Colonic mucosa (tissue), 4 donors: Measurements from ENCODE around the gene METTL22. TPM values are rescaled to one million over a fixed set of nuclear protein-coding genes. Genes with fewer than 3 reads are reported as not detected.
A peak's percentile ranks its signal among the peaks of the same experiment; 100 is the strongest.

Experiments
- DNase-seq: peaks from one replicate; pipeline ENCODE4 v3.0.0-alpha.2; 2020
- H3K27ac ChIP-seq: fragments of 200-600 bp; one replicate; pipeline ENCODE4 v1.8.0; 2021
- H3K27me3 ChIP-seq: fragments of 200-600 bp; one replicate; pipeline ENCODE4 v1.8.0; 2021
- H3K36me3 ChIP-seq: fragments of 200-600 bp; one replicate; pipeline ENCODE4 v1.8.0; 2021
- H3K4me1 ChIP-seq: fragments of 200-600 bp; one replicate; pipeline ENCODE4 v1.8.0; 2021; ENCODE audit warnings: mild to moderate bottlenecking
- H3K4me3 ChIP-seq: fragments of 200-600 bp; one replicate; pipeline ENCODE4 v1.8.0; 2021
- H3K9ac ChIP-seq, 2 donors: one replicate each; pipeline ENCODE4 v1.7.0; 2013; ENCODE audit warnings: control low read depth in 2 of 2, low read depth in 2 of 2, low read length in 2 of 2
- H3K9me3 ChIP-seq: fragments of 200-600 bp; one replicate; pipeline ENCODE4 v1.8.0; 2021
- intact Hi-C: fragments of 100-400 bp; cut with DNase I; formaldehyde crosslinking; loops from one replicate; pipeline ENCODE4 v1.14.1; 2022
- total RNA-seq, 2 donors: library from RNA; stranded (reverse); fragmentation: NEBNext Ultra II Directional in 1 of 2; extraction: Animal tissue kit (Norgen Biotek cat#: 25700) in 1 of 2; gene quantifications; one replicate each; pipeline ENCODE4 v1.2.1, GENCODE V29; 2021
- TF ChIP-seq, protein P1 (sequence below): fragments of 200-600 bp; IDR thresholded peaks from one replicate; pipeline ENCODE4 v1.8.0; 2022; ENCODE audit warnings: antibody characterized with exemption, mild to moderate bottlenecking
- donor health status: healthy.
- donor health status: DM: no; HTN: no; CAD: no.
- donor health status: DM: no; HTN: no; CAD: no.

METTL22 gene
- total RNA-seq, 2 donors from 2014 or later, result 16.1 to 26.8 TPM

DNA sequence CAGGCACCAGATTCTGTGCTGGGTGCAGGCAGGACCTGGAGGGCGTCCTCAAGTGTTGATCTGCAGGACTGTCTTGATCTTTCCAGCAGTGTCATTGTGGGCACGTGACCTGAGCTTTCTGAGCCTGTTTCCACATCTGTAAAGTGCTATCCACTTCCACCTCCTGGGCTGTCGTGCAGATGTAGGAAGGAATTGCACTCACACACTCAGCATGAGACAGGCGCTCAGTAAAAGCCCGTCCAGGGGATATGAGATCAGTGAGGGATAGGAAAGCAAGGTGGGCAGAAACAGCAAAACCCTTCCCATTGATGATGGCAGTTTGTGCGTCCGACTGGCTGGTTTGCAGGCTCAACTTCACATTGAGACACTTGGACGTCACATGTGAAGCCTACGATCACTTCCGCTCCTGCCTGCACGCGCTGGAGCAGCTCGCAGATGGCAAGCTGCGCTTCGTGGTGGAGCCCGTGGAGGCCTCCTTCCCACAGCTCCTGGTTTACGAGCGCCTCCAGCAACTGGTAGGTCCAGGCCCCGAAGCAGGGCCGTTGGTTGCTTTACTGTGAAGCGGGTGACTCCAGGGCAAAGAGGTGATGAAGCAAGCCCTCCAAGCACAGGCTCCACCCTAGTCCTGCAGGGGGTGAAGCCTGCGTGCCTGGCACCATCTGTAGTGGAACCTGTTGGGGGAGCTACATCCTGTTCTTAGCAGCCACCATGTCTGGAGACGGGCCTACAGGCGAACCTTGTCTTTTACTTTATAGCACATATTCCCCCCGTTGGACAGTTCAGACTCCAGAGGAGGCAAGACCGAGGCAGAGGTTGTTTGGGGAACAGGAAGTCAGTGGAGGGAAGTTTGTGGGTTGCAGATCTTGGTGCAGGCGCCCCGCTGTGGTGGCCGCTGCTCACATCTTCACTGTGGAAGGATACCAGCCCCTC lies 23.0 kb downstream of the METTL22 start:
- H3K9ac ChIP-seq, result no peak overlapping the region
- H3K9me3 ChIP-seq, result no peaks in the 10 kb centered on the region
- H3K27ac ChIP-seq, result peak overlapping the region; percentile 22
- intact Hi-C loops, result no loop called here
- H3K27me3 ChIP-seq, result no peaks in the 10 kb centered on the region
- H3K4me1 ChIP-seq, result no peaks in the 10 kb centered on the region
- peaks cover 3% of the 10 kb centered on the region for H3K36me3 ChIP-seq
- DNase-seq, result no peak
- TF ChIP-seq, protein P1, sequence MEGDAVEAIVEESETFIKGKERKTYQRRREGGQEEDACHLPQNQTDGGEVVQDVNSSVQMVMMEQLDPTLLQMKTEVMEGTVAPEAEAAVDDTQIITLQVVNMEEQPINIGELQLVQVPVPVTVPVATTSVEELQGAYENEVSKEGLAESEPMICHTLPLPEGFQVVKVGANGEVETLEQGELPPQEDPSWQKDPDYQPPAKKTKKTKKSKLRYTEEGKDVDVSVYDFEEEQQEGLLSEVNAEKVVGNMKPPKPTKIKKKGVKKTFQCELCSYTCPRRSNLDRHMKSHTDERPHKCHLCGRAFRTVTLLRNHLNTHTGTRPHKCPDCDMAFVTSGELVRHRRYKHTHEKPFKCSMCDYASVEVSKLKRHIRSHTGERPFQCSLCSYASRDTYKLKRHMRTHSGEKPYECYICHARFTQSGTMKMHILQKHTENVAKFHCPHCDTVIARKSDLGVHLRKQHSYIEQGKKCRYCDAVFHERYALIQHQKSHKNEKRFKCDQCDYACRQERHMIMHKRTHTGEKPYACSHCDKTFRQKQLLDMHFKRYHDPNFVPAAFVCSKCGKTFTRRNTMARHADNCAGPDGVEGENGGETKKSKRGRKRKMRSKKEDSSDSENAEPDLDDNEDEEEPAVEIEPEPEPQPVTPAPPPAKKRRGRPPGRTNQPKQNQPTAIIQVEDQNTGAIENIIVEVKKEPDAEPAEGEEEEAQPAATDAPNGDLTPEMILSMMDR, result no peak
- H3K4me3 ChIP-seq, result no peak overlapping the region

DNA sequence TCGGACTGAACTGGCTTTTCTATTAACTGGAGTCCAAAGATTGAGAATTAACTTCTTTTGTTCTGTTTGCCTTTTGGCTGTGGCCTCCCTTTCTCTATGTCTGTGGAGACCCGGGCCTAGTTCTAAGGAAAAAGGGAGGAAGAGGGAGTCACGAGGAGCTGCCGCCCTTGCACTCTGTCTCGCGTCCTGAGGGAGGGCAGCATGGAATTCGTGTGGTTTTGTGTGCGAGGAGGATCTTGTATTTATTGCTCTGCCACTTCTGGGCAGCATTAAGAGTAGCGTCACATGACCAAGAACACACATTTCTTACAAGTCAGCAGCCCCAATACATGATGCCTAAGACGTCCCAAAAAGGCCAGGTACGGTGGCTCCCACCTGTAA lies 23.6 kb downstream of the METTL22 start:
- TF ChIP-seq, protein P1, result no peak
- intact Hi-C loops, result no loop called here
- Histone ChIP-seq H3K9me3 (no peaks in the 10 kb centered on the region), H3K4me1 (no peaks in the 10 kb centered on the region), H3K27me3 (no peaks in the 10 kb centered on the region), H3K9ac (no peak overlapping the region), H3K27ac (no peak overlapping the region), H3K4me3 (no peak overlapping the region), H3K36me3 (peaks cover 3% of the 10 kb centered on the region)
- no peak for DNase-seq

DNA sequence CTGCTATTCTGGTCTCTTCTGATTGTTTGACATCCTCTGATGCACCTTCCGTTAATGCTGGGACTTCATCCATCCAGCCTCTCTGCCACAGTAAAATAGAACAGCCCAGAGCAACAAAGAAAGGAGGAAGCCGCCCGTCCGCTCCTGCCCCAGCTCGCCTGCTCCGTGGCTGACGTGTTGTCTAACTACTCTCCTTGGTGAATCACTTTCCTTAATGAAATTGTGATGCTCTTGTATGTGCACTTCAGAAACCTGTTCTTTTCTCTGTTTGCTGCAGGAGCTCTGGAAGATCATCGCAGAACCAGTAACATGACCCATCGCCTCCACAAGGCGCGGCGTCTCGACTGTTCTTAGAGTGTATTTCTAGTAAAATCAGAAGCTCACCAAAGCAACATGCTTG lies 24.3 kb downstream of the METTL22 start:
- TF ChIP-seq, protein P1, result no peak

DNA sequence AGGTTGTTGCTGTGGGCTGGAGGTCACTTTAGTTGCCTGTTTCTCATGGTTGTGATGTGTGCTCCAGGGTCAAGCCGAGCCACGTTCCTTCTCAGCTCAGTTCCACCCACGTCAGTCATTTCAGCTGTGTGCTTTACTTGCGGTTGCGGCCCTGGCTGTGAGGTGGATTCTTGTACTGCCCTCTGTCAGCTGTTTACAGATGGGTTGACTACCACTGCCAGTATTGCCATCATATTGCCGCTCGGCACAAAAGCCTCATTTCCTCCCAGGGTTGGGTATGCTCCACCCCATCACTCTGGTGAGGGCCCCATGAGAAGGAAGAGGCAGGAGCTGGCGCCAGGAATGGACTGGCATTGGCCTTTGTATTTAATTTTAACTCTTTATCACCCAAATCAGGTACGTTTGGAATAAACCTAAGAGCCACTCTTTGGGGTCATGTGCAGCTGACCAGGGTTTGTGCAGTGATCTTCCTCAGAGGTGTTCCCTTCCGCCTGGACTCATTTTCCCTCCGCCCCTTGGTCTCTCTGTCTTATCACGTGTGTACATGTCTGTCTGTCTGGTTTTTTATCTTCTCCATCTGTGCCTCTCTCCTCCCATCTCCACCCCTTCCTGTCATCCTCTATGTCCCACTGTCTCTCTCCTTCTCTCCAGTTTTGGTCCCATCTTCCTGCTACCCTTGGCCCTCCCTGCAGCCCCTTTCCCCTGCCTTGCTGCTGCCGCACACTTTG lies 25.0 kb downstream of the METTL22 start:
- Histone ChIP-seq H3K4me1 (no peaks in the 10 kb centered on the region), H3K9ac (no peak overlapping the region), H3K4me3 (no peak overlapping the region), H3K27me3 (no peaks in the 10 kb centered on the region), H3K27ac (no peak overlapping the region), H3K36me3 (peaks cover 3% of the 10 kb centered on the region), H3K9me3 (no peaks in the 10 kb centered on the region)
- DNase-seq, result no peak
- TF ChIP-seq, protein P1, result no peak
- intact Hi-C loops, result no loop called here

More for the DNA sequence above, 24.3 kb downstream of the METTL22 start:
- Histone ChIP-seq H3K9ac (no peak overlapping the region), H3K9me3 (no peaks in the 10 kb centered on the region), H3K36me3 (peaks cover 3% of the 10 kb centered on the region), H3K4me3 (no peak overlapping the region), H3K4me1 (no peaks in the 10 kb centered on the region), H3K27me3 (no peaks in the 10 kb centered on the region), H3K27ac (no peak overlapping the region)
- intact Hi-C loops, result no loop called here
- DNase-seq, result no peak

DNA sequence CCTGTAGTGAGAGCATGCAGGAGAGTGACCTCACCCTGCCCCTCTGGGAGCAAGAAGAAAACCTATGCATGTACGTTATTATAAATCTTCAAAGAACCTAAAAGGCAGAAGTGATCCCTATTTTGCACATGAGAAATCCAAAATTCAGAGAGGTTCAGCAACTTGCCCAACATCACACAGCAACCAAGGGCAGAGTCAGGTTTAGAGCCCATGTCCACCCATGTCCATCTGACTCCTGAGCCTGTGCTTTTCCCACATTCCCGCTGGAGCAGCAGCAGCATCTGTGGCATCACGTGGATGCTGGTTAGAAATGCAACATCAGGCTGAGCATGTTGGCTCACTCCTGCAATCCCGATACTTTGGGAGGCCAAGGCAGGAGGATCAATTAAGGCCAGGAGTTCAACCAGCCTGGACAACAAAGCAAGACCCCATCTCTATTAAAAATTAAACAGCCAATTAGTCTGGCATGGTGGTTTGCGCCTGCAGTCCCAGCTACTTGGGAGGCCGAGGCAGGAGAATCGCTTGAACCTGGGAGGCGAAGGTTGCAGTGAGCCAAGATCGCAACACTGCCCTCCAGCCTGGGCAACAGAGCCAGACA lies 26.3 kb downstream of the METTL22 start:
- DNase-seq, result no peak
- Histone ChIP-seq H3K36me3 (peaks cover 3% of the 10 kb centered on the region), H3K27ac (no peak overlapping the region), H3K9me3 (no peaks in the 10 kb centered on the region), H3K9ac (no peak overlapping the region), H3K4me1 (no peaks in the 10 kb centered on the region), H3K4me3 (no peak overlapping the region), H3K27me3 (no peaks in the 10 kb centered on the region)
- TF ChIP-seq, protein P1, result no peak
- intact Hi-C loops, result no loop called here
